GM21515 (cell line): ENCODE measurements around the gene KLF4.

ENCODE experiments used
- ATAC-seq: cut with Tn5 transposase; IDR thresholded peaks from one replicate; pipeline ENCODE4 v1.9.1; 2021; ENCODE audit not compliant: unreplicated experiment

KLF4 gene

DNA sequence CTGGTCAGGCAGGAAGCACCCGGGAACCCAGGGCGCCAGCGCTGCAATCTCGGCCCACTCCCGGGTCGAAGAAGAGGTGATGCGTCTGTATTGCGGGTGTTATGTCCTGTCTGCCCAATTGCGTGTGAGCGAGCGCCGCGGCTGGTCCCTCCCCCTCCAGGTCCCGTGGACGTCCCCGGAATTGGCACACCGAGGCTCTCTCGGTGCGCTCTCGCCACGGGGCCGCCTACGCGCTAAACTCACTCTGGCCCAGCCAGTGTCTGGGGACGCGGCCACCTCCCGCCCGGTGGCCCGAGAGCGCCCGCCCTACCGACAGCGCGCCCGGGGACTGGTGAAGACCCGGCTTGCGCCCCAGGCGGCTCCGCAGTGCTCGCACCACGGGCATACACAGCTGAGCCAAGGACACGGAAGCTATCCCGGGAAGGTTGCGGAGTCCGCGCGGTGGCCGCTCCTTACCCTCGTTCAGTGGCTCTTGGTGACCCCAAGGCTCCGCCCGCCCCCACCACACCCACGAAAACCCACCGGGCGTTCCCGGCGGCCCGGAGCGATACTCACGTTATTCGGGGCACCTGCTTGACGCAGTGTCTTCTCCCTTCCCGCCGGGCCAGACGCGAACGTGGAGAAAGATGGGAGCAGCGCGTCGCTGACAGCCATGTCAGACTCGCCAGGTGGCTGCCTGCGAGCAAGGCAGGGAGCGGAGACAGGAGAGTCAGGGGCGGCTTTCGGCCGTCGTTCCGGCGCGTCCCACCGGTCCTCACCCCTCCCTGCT, 1.0 kb downstream of the KLF4 start:
- no peak for ATAC-seq

GRCh38 chr9:107487521-107488374, 1.8 kb downstream of the KLF4 start:
- ATAC-seq = no peak

DNA sequence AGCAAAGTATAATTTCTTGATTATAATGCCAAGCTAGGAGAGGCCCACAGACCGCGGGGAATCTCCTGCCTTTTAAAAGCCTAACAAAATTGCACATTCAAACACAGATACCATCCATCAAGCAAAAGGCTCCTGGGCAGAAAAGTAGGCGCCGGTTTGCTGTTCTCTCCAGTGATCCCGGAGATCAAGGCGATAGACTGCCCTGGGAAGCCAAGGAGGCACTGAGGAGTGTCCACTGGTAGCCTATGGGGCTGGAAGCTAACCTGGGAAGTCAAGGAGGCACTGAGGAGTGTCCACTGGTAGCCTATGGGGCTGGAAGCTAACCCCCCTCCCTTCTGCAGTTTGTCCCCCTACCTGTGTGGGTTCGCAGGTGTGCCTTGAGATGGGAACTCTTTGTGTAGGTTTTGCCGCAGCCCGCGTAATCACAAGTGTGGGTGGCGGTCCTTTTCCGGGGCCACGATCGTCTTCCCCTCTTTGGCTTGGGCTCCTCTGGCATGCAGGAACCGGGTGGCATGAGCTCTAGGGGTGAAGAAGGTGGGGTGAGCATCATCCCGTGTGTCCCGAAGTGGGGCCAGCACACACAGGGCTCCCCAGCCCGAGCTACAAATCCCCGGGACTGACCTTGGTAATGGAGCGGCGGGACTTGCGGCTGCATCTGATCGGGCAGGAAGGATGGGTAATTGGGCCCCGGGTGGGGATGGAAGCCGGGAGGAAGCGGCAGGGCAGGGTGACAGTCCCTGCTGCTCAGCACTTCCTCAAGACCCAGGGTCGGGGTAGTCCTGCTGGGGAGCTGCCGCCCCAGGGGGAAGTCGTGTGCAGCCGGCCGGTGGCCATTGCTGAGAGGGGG, 2.7 kb downstream of the KLF4 start:
- no peak for ATAC-seq

DNA sequence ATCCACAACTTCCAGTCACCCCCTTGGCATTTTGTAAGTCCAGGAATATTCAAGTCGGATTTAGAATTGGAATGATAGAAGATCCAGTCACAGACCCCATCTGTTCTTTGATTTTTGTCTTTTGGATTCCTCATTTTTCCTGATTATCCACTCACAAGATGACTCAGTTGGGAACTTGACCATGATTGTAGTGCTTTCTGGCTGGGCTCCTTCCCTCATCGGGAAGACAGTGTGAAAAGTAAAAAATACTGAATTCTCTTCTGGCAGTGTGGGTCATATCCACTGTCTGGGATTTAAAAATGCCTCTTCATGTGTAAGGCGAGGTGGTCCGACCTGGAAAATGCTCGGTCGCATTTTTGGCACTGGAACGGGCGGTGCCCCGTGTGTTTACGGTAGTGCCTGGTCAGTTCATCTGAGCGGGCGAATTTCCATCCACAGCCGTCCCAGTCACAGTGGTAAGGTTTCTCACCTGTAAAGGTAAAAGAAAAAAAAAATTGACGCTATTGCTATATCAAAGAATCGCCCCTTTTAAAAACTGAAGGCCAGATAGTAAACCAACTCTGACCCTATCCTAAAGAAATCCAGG, 4.0 kb downstream of the KLF4 start:
- ATAC-seq = no peak

DNA sequence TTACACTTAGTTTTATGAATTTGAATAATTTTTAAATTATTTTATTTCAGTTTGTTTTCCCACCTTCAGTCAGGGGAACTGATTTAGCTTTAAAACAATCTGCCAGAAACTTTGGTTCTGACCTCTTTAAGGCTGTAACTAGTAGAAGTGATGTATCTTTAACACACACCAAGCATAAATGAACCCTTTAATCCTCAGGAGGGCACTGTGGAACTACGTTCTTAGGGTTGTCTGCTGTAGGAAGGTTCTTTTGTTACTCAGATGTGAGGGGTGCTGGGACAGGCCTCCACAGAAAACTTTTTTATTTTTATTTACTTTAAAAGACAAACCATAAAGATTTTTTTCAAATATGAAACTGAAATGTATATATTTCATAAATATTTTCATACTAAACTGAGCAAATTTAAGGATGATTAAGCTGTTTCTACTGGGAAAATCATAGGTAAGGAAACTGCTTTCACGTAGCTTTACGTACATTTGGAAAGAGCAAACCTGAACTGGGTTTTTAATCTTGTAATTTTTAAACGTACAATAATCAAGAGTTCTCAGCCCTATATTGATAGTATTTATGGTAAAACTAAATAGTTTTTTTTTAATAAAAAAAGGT, 5.3 kb downstream of the KLF4 start:
- ATAC-seq = no peak

DNA sequence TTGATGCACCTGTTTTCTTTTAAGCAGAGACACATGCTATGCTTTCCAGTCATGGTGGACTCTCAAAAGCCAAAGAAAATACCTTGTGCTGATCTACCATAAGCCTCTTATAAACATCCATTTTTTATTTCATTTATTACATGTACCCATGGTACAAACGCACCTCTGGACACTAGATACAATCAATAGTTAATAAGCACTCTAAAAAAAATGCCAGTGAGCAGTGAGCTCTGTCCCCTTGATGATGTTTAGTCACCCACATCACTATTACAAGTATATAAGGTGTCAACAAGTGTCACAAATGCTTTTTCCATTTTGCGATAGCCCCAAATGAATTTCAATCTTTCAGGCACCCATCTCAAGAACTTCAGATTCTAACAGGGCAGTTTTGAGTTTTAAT, 5.9 kb downstream of the KLF4 start:
- ATAC-seq = no peak

GRCh38 chr9:107481035-107481434, 8.5 kb downstream of the KLF4 start:
- ATAC-seq = no peak

- ATAC-seq = no peak
Observed at GRCh38 chr9:107480386-107480789, 9.2 kb downstream of the KLF4 start.

GRCh38 chr9:107478805-107479204, 10.8 kb downstream of the KLF4 start:
- no peak for ATAC-seq

DNA sequence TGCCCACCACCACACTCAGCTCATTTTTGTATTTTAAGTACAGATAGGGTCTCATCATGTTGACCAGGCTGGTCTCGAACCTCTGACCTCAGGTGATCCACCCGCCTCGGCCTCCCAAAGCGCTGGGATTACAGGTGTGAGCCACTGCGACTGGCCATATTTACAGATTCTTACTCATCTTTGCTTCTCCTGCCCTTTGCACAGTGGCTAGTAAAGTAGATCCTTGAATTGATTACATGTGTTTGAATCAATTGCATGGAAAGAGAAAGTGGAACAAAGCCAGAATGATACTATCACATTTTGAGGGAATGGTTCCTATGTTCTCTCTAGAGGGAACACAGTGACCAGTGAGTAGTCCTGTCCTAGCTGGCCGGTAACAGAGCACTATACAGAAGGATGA, 15.4 kb downstream of the KLF4 start:
- ATAC-seq = no peak

DNA sequence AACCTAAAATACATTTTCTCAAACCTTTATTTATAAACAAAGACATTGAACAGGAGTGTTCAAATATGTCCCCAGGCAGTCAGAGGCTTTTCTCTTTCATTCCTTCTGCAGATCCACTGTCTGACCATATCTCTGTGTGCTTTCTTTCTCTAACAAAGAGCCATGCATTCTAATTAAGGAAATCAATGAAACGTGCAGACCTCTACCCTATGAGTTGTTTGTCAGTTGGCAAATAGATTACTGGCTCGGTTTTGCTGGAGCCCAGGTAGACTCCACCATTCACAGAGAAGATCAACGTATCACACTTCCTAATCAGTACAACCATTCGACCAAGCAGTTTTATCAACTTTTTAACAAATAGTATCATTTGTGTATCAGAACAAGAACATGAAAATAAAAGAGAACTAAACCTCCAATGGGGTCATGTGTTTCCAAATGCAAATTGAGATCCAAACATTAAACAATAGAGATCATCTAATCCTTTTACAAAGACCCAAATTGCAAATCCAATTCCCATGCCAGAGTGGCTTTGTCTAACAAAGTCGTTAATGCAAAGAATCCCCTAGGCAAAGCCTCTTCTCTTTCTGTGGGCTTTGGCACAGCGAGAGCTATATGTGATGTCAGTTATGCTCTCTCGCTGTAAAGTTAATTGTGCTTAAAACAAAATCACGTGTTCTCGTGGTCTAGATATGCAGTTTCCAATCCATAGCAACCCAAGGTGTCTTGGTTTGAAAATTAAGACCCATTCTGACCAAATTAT, 16.8 kb downstream of the KLF4 start:
- no peak for ATAC-seq

GRCh38 chr9:107471552-107471951, 18.0 kb downstream of the KLF4 start:
- no peak for ATAC-seq

DNA sequence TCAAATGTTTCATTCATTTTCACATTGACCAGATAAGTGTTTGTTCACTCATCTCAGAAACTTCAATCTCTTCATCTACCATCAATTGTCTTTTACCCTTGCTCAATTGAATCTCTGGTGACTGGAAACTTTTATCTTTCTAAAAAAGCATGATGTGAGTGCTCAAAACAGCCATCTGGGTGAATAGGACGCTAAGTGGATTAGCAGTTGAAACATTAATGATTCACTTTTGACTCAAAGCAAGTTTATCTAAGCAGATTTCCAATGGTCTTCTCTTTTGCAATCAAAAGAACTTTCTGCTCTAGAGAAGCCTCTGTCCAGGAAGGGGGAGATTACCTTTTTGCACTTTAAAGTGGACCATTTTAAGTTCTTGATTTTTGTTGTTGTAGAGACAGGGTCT, 22.2 kb downstream of the KLF4 start:
- ATAC-seq = no peak

DNA sequence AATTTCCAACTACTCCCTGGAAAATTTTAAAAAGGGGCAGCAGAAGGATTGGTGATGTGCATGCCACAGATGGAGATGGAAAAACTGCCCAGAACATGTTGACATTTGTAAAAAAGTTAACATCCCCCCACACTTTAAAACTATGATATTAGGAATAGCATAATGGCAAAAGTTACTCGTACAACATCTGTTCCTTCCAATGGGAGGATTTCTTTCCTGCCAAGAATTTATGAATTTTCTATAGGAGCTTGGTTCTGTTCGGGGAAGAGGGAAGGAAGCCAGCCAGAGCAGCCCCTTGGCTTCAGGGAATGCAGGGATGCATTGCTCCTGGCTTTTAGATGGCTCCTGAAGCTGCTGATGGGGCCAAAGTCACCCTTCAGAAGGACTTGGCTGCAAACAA, 22.7 kb downstream of the KLF4 start:
- ATAC-seq = no peak

DNA sequence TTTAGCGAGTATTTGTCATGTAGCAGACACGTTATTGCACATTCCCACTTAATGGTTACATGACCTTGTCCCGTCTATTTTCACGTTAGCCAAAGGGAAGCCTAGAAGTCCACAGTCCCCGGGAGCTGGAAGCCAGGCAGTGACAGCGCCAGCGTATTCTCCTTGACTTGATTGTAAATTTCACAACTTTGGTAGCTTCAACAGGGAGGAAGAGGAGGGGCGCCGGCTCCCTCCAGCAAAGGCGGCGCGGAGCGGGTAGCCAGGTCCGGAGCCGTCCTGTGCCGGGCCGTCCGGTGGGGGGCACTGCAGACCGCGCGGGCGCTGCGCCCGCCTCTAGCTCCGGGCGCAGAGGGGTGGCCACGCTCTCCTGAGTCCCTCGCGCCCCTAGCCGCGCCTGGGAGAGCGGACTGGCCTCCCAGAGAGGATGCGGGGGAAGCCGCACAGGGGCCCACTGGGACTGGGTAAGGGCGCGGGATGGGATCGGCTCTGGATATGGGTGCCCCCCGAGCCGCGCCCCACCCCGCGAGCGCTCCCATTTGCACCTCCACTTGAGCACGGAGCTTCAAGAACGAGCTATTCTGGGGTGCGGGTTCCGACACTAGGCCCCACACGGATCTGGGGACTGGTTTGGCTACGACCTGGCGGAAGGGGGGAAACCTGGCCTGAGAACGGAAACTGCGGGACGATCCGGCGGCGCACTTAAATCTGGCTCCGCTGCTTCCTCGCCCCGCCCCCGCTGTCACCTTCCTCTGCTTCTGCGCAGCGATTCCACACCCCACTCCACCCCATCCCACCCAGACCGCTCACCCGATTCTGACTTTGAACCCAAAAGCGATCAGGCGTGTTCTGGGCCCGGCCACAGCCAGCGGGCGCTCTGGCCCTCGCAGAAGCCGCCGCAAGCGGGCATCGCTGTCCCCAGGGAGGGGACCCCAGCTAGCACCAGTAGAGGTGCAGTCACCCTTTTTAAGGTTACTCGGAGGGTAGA, 23.8 kb downstream of the KLF4 start:
- peak; percentile 85 for ATAC-seq

- ATAC-seq = no peak
Observed at GRCh38 chr9:107464516-107464915, 25.1 kb downstream of the KLF4 start.

DNA sequence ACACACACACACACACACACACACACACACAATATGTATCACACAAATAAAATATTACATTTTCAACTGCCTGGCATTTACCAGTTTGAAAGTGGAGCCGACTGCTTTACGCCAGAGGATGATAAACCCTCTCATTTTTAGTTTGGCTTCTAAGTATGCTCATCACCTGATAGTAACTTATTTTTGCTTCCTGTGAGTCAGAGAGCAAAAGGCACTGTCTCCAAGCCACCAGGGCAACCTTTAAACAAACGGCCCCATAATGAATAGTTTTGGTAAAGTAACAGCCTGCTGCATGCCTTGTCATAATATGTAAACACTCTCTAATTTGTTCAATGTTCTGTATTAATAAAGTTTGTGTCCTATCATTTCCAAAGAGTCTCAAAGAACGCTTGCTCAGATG, 26.9 kb downstream of the KLF4 start:
- no peak for ATAC-seq

GRCh38 chr9:107460153-107461023, 29.2 kb downstream of the KLF4 start:
- no peak for ATAC-seq
